Measurements from ENCODE around the gene PACRG. TPM values are rescaled to one million over a fixed set of nuclear protein-coding genes. Genes with fewer than 3 reads are reported as not detected.

PACRG gene
- polyA plus RNA-seq, 1 donor (not counting 4 experiments of a cell fraction or from before 2014, with no cell fraction given), result 0.31 TPM

GRCh38 chr6:162821102-162821501 is 93.3 kb downstream of the PACRG start:
- Histone ChIP-seq H3K4me2 (ENCODE audit: control insufficient read depth, extremely low read depth, insufficient read depth, low read depth, low read length) (no peak overlapping the region), H3K9ac (ENCODE audit: control insufficient read depth, extremely low read depth, insufficient read depth, low read length) (no peak overlapping the region), H4K20me1 (ENCODE audit: control insufficient read depth, extremely low read depth, insufficient read depth, low read length) (no peaks in the 10 kb centered on the region), H2AFZ (ENCODE audit: control insufficient read depth, low read length) (no peak overlapping the region), H3K27me3 (ENCODE audit: control insufficient read depth, extremely low read depth, insufficient read depth, low read length) (no peaks in the 10 kb centered on the region), H3K79me2 (ENCODE audit: control insufficient read depth, insufficient read depth, low read length) (no peaks in the 10 kb centered on the region), H3K27ac (ENCODE audit: control insufficient read depth, insufficient read depth, low read length) (no peak overlapping the region), H3K9me1 (ENCODE audit: control insufficient read depth, extremely low read depth, insufficient read depth, low read length) (no peaks in the 10 kb centered on the region), H3K36me3 (ENCODE audit: control insufficient read depth in 2 of 2, extremely low read depth in 1 of 2, insufficient read depth in 2 of 2, low read length in 2 of 2) (no peaks in the 10 kb centered on the region), H3K4me3 (ENCODE audit: control insufficient read depth in 2 of 3, extremely low read depth in 1 of 3, insufficient read depth in 2 of 3, low read depth in 1 of 3, low read length in 3 of 3) (no peak overlapping the region), H3K9me3 (ENCODE audit: control insufficient read depth, low read depth, low read length) (no peaks in the 10 kb centered on the region), H3K4me1 (ENCODE audit: control insufficient read depth, extremely low read depth, insufficient read depth, low read length) (no peaks in the 10 kb centered on the region)
- DNase-seq (ENCODE audit: low read depth, low spot score) (no peak), FAIRE-seq (no peak)
- dilution Hi-C loops (cut with MboI; ENCODE audit: extremely low pct_ligation_motif_present, low sequenced_read_pairs), result no loop called here
- TF ChIP-seq CTCF (optimal IDR thresholded peaks at IDR 0.05 in 1 of 3, IDR thresholded peaks at IDR 0.05 in 1 of 3, conservative IDR thresholded peaks at IDR 0.05 in 1 of 3; ENCODE audit: extremely low read depth in 1 of 3, insufficient read depth in 2 of 3, low read length in 3 of 3) (no peak), EZH2 (IDR thresholded peaks at IDR 0.05; ENCODE audit: low read length) (no peak)

- DNase-seq (ENCODE audit: low read depth, low spot score) (no peak), FAIRE-seq (no peak)
- Histone ChIP-seq H2AFZ (ENCODE audit: control insufficient read depth, low read length) (no peak overlapping the region), H3K27me3 (ENCODE audit: control insufficient read depth, extremely low read depth, insufficient read depth, low read length) (no peaks in the 10 kb centered on the region), H3K4me3 (ENCODE audit: control insufficient read depth in 2 of 3, extremely low read depth in 1 of 3, insufficient read depth in 2 of 3, low read depth in 1 of 3, low read length in 3 of 3) (no peak overlapping the region), H4K20me1 (ENCODE audit: control insufficient read depth, extremely low read depth, insufficient read depth, low read length) (no peaks in the 10 kb centered on the region), H3K9me3 (ENCODE audit: control insufficient read depth, low read depth, low read length) (no peaks in the 10 kb centered on the region), H3K9ac (ENCODE audit: control insufficient read depth, extremely low read depth, insufficient read depth, low read length) (no peak overlapping the region), H3K27ac (ENCODE audit: control insufficient read depth, insufficient read depth, low read length) (no peak overlapping the region), H3K36me3 (ENCODE audit: control insufficient read depth in 2 of 2, extremely low read depth in 1 of 2, insufficient read depth in 2 of 2, low read length in 2 of 2) (no peaks in the 10 kb centered on the region), H3K4me2 (ENCODE audit: control insufficient read depth, extremely low read depth, insufficient read depth, low read depth, low read length) (no peak overlapping the region), H3K79me2 (ENCODE audit: control insufficient read depth, insufficient read depth, low read length) (no peaks in the 10 kb centered on the region), H3K4me1 (ENCODE audit: control insufficient read depth, extremely low read depth, insufficient read depth, low read length) (no peaks in the 10 kb centered on the region), H3K9me1 (ENCODE audit: control insufficient read depth, extremely low read depth, insufficient read depth, low read length) (no peaks in the 10 kb centered on the region)
- TF ChIP-seq EZH2 (IDR thresholded peaks at IDR 0.05; ENCODE audit: low read length) (no peak), CTCF (optimal IDR thresholded peaks at IDR 0.05 in 1 of 3, IDR thresholded peaks at IDR 0.05 in 1 of 3, conservative IDR thresholded peaks at IDR 0.05 in 1 of 3; ENCODE audit: extremely low read depth in 1 of 3, insufficient read depth in 2 of 3, low read length in 3 of 3) (no peak)
- dilution Hi-C loops (cut with MboI; ENCODE audit: extremely low pct_ligation_motif_present, low sequenced_read_pairs), result no loop called here
Measured at GRCh38 chr6:162825597-162825996, 97.8 kb downstream of the PACRG start.
